GM19239 (cell line): ENCODE data around the gene GGT1.
"Not testable (repeated sequence)": the region's sequence is repeated elsewhere in the genome, so short reads cannot be mapped to it uniquely, and the experiment has no call there.

ENCODE experiments used
- DNase-seq: peaks from one replicate; pipeline ENCODE4 v3.0.0; 2011; ENCODE audit warnings: low spot score; ENCODE audit not compliant: insufficient read length
- FAIRE-seq: peaks from 2 replicates; lab custom pipeline; 2011; peaks lifted over from hg19 to GRCh38; lab: Jason Lieb, UNC

GGT1 gene

GRCh38 chr22:24631430-24632122, 28.6 kb downstream of the GGT1 start:
- not testable (repeated sequence) for DNase-seq, FAIRE-seq

GRCh38 chr22:24632642-24633041, 29.6 kb downstream of the GGT1 start:
- not testable (repeated sequence) for DNase-seq, FAIRE-seq

GRCh38 chr22:24633231-24634023, 30.4 kb downstream of the GGT1 start:
- FAIRE-seq, DNase-seq: not testable (repeated sequence)

- DNase-seq, FAIRE-seq: not testable (repeated sequence)
Measured at GRCh38 chr22:24634776-24635389, 31.9 kb downstream of the GGT1 start.

- FAIRE-seq, DNase-seq: not testable (repeated sequence)
Measured at GRCh38 chr22:24636513-24636912, 33.5 kb downstream of the GGT1 start.

GRCh38 chr22:24642307-24642706, 39.3 kb downstream of the GGT1 start:
- not testable (repeated sequence) for DNase-seq, FAIRE-seq

GRCh38 chr22:24644409-24644808, 41.4 kb downstream of the GGT1 start:
- FAIRE-seq, DNase-seq: not testable (repeated sequence)

- DNase-seq, FAIRE-seq: not testable (repeated sequence)
Measured at GRCh38 chr22:24645408-24646399, 42.7 kb downstream of the GGT1 start.

- not testable (repeated sequence) for DNase-seq, FAIRE-seq
Measured at GRCh38 chr22:24646756-24647155, 43.8 kb downstream of the GGT1 start.

- FAIRE-seq, DNase-seq: not testable (repeated sequence)
Measured at GRCh38 chr22:24649371-24649770, 46.4 kb downstream of the GGT1 start.

GRCh38 chr22:24650884-24651283, 47.9 kb downstream of the GGT1 start:
- DNase-seq, FAIRE-seq: not testable (repeated sequence)

GRCh38 chr22:24665395-24665794, 62.4 kb downstream of the GGT1 start:
- FAIRE-seq, DNase-seq: not testable (repeated sequence)

GRCh38 chr22:24667904-24668303, 64.9 kb downstream of the GGT1 start:
- DNase-seq, FAIRE-seq: not testable (repeated sequence)

- not testable (repeated sequence) for FAIRE-seq, DNase-seq
Measured at GRCh38 chr22:24672532-24672931, 69.5 kb downstream of the GGT1 start.
